PC-3 (cell line): ENCODE data around the gene PROSER3. TPM values are rescaled to one million over a fixed set of nuclear protein-coding genes. Genes with fewer than 3 reads are reported as not detected.

Source experiments
- ATAC-seq: fragments of 200-7000 bp; cut with Tn5 transposase; 2 replicates; pipeline ENCODE4 v1.9.1; 2020; ENCODE audit warnings: mild to moderate bottlenecking, moderate library complexity
- BruUV-seq: library from RNA; stranded (reverse); fragments of 400-500 nt; replicated peaks from 2 replicates; lab custom pipeline; 2021; lab: Mats Ljungman, UMichigan
- CTCF ChIA-PET: fragments of 300-600 bp; sonication (Branson Sonifier 250); formaldehyde crosslinking; loops from one replicate; lab custom pipeline; 2022; ENCODE audit warnings: antibody characterized with exemption; lab: Charles Lee
- POLR2A ChIA-PET: fragments of 300-600 bp; sonication (Branson Sonifier 250); formaldehyde crosslinking; loops from one replicate; lab custom pipeline; 2022; ENCODE audit warnings: antibody characterized with exemption; ENCODE audit not compliant: unreplicated experiment; lab: Charles Lee
- DNase-seq: peaks from one replicate; pipeline ENCODE4 v3.0.0-alpha.2; 2015
- H2AFZ ChIP-seq: fragments of 300-600 bp; sonication (generic); 2 replicates; pipeline ENCODE4 v1.6.0; 2016; ENCODE audit warnings: antibody characterized with exemption, low read length
- H3F3A ChIP-seq: fragments of 300-600 bp; sonication (generic); one replicate; pipeline ENCODE4 v1.6.0; 2017; ENCODE audit warnings: antibody characterized with exemption, low read length, control low read depth, mild to moderate bottlenecking; ENCODE audit not compliant: unreplicated experiment
- H3K27ac ChIP-seq: fragments of 300-600 bp; sonication (generic); 2 replicates; pipeline ENCODE4 v1.5.1; 2016; ENCODE audit warnings: mild to moderate bottlenecking, low read length
- H3K27me3 ChIP-seq: fragments of 300-600 bp; sonication (generic); 2 replicates; pipeline ENCODE4 v1.6.1; 2016; ENCODE audit warnings: low read length, mixed read lengths
- H3K36me3 ChIP-seq: fragments of 300-600 bp; sonication (generic); 2 replicates; pipeline ENCODE4 v1.6.1; 2016; ENCODE audit warnings: low read depth, mixed run types, low read length, mixed read lengths
- H3K4me1 ChIP-seq: fragments of 300-600 bp; sonication (generic); 2 replicates; pipeline ENCODE4 v1.5.1; 2016; ENCODE audit warnings: low read length; ENCODE audit not compliant: insufficient read depth
- H3K4me2 ChIP-seq: fragments of 300-600 bp; sonication (generic); 2 replicates; pipeline ENCODE4 v1.6.0; 2016; ENCODE audit warnings: low read length
- H3K4me3 ChIP-seq: fragments of 300-600 bp; sonication (generic); 2 replicates; pipeline ENCODE4 v1.5.1; 2016; ENCODE audit warnings: mild to moderate bottlenecking, low read length, mixed read lengths
- H3K79me2 ChIP-seq: fragments of 300-600 bp; sonication (generic); 2 replicates; pipeline ENCODE4 v1.6.1; 2017; ENCODE audit warnings: low read length, mixed read lengths
- H3K9ac ChIP-seq: fragments of 300-600 bp; sonication (generic); 2 replicates; pipeline ENCODE4 v1.6.0; 2016; ENCODE audit warnings: mild to moderate bottlenecking, low read length
- H3K9me2 ChIP-seq: fragments of 300-600 bp; sonication (generic); replicated peaks from 2 replicates; pipeline ENCODE4 v1.6.1; 2016; ENCODE audit warnings: mixed run types, low read length, mixed read lengths
- H3K9me3 ChIP-seq: fragments of 300-600 bp; sonication (generic); 2 replicates; pipeline ENCODE4 v1.6.1; 2016; ENCODE audit warnings: low read length, mixed read lengths
- H4K20me1 ChIP-seq: fragments of 300-600 bp; sonication (generic); 2 replicates; pipeline ENCODE4 v1.6.1; 2016; ENCODE audit warnings: low read length, mixed read lengths
- CTCF ChIP-seq: fragments of 300-600 bp; sonication (generic); conservative IDR thresholded peaks from 2 replicates; pipeline ENCODE4 v1.5.1; 2017; ENCODE audit warnings: antibody characterized with exemption, low read depth, mild to moderate bottlenecking, low read length
- EZH2 ChIP-seq: fragments of 300-600 bp; sonication (generic); IDR thresholded peaks from one replicate; pipeline ENCODE4 v1.6.1; 2017; ENCODE audit warnings: antibody characterized with exemption, mild to moderate bottlenecking, low read length; ENCODE audit not compliant: unreplicated experiment
- EZH2phosphoT487 ChIP-seq: fragments of 300-600 bp; sonication (generic); IDR thresholded peaks from 2 replicates; pipeline ENCODE4 v1.6.1; 2018; ENCODE audit warnings: mild to moderate bottlenecking, antibody characterized with exemption, low read length, borderline replicate concordance
- intact Hi-C: fragments of 100-400 bp; cut with micrococcal nuclease; formaldehyde crosslinking; loops from 2 replicates; pipeline ENCODE4 v1.9.0; 2023
- total RNA-seq: library from RNA; depleted of rRNA; stranded (reverse); fragments of >200 nt; gene quantifications from 2 replicates; pipeline ENCODE4 v1.2.3, GENCODE V29; 2014

Gene PROSER3
- total RNA-seq, 1 experiment from 2014 or later: 5.5 TPM

- Histone ChIP-seq H3K4me1 (peaks cover 7% of the 10 kb centered on the region), H3K4me3 (no peak overlapping the region), H3K79me2 (no peaks in the 10 kb centered on the region), H3K27me3 (no peaks in the 10 kb centered on the region), H2AFZ (no peak overlapping the region), H3F3A (no peaks in the 10 kb centered on the region), H3K36me3 (no peaks in the 10 kb centered on the region), H3K9me3 (no peaks in the 10 kb centered on the region), H4K20me1 (no peaks in the 10 kb centered on the region), H3K9ac (no peak overlapping the region), H3K9me2 (no peaks in the 10 kb centered on the region), H3K27ac (no peak overlapping the region), H3K4me2 (no peak overlapping the region)
- no peak for TF ChIP-seq EZH2
- ChIA-PET POLR2A (no interaction called here), CTCF (no interaction called here)
- BruUV-seq: no TSS peak
- intact Hi-C loops: no loop called here
- no peak for ATAC-seq
- no peak for DNase-seq
Observed at GRCh38 chr19:35773020-35773806, 15.2 kb downstream of the PROSER3 start.

- no peak overlapping the region for H3K27ac ChIP-seq
- no peaks in the 10 kb centered on the region for H3K36me3 ChIP-seq
- H4K20me1 ChIP-seq: no peaks in the 10 kb centered on the region
- DNase-seq: peak; percentile 1
- no peaks in the 10 kb centered on the region for H3K9me2 ChIP-seq
- ChIA-PET POLR2A (no interaction called here), CTCF (no interaction called here)
- H3K4me3 ChIP-seq: peak overlapping the region; percentile 66
- peak overlapping the region; percentile 98 for H3K4me2 ChIP-seq
- TF ChIP-seq EZH2 (no peak), EZH2phosphoT487 (no peak), CTCF (no peak)
- peaks cover 7% of the 10 kb centered on the region for H3K4me1 ChIP-seq
- H2AFZ ChIP-seq: peak overlapping the region; percentile 65
- no TSS peak for BruUV-seq
- no peak for ATAC-seq
- no peaks in the 10 kb centered on the region for H3F3A ChIP-seq
- no peaks in the 10 kb centered on the region for H3K27me3 ChIP-seq
- H3K79me2 ChIP-seq: no peaks in the 10 kb centered on the region
- no peaks in the 10 kb centered on the region for H3K9me3 ChIP-seq
- no peak overlapping the region for H3K9ac ChIP-seq
- intact Hi-C loops: loop anchor here (2.0 kb wide), 1 partner anchor 34 kb away; no protein-coding TSS in a partner anchor
Observed at GRCh38 chr19:35774274-35775045, 16.5 kb downstream of the PROSER3 start.

- Histone ChIP-seq H3K36me3 (no peaks in the 10 kb centered on the region), H3K27me3 (no peaks in the 10 kb centered on the region), H3K79me2 (no peaks in the 10 kb centered on the region), H3K9ac (no peak overlapping the region), H2AFZ (peak overlapping the region; percentile 65), H3K4me3 (peak overlapping the region; percentile 66), H3K9me2 (no peaks in the 10 kb centered on the region), H3K27ac (no peak overlapping the region), H3F3A (no peaks in the 10 kb centered on the region), H3K9me3 (no peaks in the 10 kb centered on the region), H3K4me1 (peaks cover 7% of the 10 kb centered on the region), H3K4me2 (peak overlapping the region; percentile 98), H4K20me1 (no peaks in the 10 kb centered on the region)
- intact Hi-C loops: loop anchor here (2.0 kb wide), 1 partner anchor 34 kb away; no protein-coding TSS in a partner anchor
- ATAC-seq: peak; percentile 9
- CTCF ChIA-PET: no interaction called here
- TF ChIP-seq EZH2 (no peak), EZH2phosphoT487 (no peak)
- DNase-seq: no peak
- BruUV-seq: no TSS peak
- POLR2A ChIA-PET: no interaction called here
Observed at GRCh38 chr19:35775046-35775297, 17.0 kb downstream of the PROSER3 start.
